ENCODE results near the gene BAIAP3.

DNA sequence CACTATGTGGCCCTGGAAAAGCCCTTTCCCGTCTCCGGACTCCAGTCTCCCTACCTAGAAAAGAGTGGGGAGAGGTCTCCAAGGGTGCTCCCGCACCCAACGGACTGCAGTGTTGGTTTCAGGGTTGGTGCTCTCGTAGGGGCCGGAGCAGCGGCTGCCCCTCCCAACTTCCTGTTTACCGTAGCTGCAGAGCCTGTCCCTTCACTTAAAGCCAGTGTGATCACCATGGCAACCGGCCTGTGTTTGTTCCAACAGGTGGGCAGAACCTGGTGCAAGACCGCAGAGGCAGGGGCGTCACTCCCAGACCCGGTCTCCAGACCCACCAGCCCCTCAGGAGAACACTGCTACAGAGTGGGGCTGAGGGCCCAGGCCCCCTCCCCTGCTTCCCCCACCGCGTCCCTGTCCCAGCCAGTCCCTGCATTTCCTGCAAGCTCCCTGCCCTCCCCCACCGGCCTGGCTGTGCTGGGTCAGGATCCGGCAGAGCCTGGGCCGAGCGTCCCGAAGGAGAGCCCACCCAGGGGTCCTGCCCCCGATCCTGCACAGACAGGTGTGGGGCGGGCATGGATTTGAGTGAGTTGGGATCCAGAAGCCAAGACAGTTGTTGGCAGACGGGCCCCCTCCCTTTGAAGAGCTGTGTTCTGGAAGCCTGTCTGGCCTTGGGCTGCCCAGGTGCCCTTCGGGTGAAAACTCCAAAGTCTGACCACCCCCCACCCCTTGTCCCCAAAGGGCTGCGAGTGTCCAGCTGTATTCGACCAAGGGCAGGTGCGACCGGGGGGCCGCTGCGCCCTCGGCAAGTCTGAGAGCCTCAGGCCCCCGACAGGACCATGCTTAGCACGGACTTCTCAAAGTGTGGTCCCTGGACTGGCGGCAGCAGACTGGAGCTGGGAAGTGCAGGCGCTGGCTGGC, 1.5 kb upstream of the BAIAP3 start:
- TF ChIP-seq, protein P1, sequence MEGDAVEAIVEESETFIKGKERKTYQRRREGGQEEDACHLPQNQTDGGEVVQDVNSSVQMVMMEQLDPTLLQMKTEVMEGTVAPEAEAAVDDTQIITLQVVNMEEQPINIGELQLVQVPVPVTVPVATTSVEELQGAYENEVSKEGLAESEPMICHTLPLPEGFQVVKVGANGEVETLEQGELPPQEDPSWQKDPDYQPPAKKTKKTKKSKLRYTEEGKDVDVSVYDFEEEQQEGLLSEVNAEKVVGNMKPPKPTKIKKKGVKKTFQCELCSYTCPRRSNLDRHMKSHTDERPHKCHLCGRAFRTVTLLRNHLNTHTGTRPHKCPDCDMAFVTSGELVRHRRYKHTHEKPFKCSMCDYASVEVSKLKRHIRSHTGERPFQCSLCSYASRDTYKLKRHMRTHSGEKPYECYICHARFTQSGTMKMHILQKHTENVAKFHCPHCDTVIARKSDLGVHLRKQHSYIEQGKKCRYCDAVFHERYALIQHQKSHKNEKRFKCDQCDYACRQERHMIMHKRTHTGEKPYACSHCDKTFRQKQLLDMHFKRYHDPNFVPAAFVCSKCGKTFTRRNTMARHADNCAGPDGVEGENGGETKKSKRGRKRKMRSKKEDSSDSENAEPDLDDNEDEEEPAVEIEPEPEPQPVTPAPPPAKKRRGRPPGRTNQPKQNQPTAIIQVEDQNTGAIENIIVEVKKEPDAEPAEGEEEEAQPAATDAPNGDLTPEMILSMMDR (IDR thresholded peaks at IDR 0.05; ENCODE audit: poor library complexity, severe bottlenecking) = no peak
- TF ChIP-seq RAD21 (conservative IDR thresholded peaks at IDR 0.05) = no peak
- TF ChIP-seq EZH2 (IDR thresholded peaks at IDR 0.05; ENCODE audit: borderline replicate concordance, insufficient read depth, low read length, poor library complexity, severe bottlenecking) = no peak
- no peak for TF ChIP-seq POLR2AphosphoS5 (IDR thresholded peaks at IDR 0.05)

Measured in neural cell (in vitro differentiated cells).